Caco-2 (cell line): ENCODE data around the gene RPS14. TPM values are rescaled to one million over a fixed set of nuclear protein-coding genes. Genes with fewer than 3 reads are reported as not detected.

Experiments
- BruUV-seq: library from RNA; stranded (reverse); fragments of 400-500 nt; replicated peaks from 2 replicates; lab custom pipeline; 2021; lab: Mats Ljungman, UMichigan
- CTCF ChIA-PET: fragments of 300-600 bp; sonication (Branson Sonifier 250); formaldehyde crosslinking; loops from one replicate; lab custom pipeline; 2022; ENCODE audit warnings: antibody characterized with exemption; lab: Charles Lee
- POLR2A ChIA-PET: fragments of 300-600 bp; sonication (Branson Sonifier 250); formaldehyde crosslinking; loops from one replicate; lab custom pipeline; 2022; ENCODE audit warnings: antibody characterized with exemption; lab: Charles Lee
- DNase-seq, 2 experiments: peaks; one replicate each; pipeline versions ENCODE4 v3.0.0 to v3.0.0-alpha.2; 2020 to 2022
- H3K27me3 ChIP-seq: replicated peaks from 2 replicates; pipeline ENCODE4 v1.6.0; 2011; ENCODE audit warnings: low read length; ENCODE audit not compliant: control insufficient read depth, insufficient read depth
- H3K36me3 ChIP-seq: 2 replicates; pipeline ENCODE4 v1.5.1; 2011; ENCODE audit warnings: low read length; ENCODE audit not compliant: control insufficient read depth, insufficient read depth
- H3K4me1 ChIP-seq: fragments of 250-450 bp; sonication (Bioruptor Pico); 2 replicates; pipeline ENCODE4 v1.5.1; 2020; ENCODE audit warnings: mild to moderate bottlenecking
- H3K4me3 ChIP-seq: 2 replicates; pipeline ENCODE4 v1.5.1; 2011; ENCODE audit warnings: low read depth, mild to moderate bottlenecking, control low read depth, low read length
- H3K9me3 ChIP-seq: fragments of 250-450 bp; sonication (Bioruptor Pico); 2 replicates; pipeline ENCODE4 v1.5.1; 2020; ENCODE audit warnings: mild to moderate bottlenecking, moderate library complexity
- H3K27ac Mint-ChIP-seq: one replicate; pipeline ENCODE4 v1.8.0; 2022; ENCODE audit warnings: mixed read lengths; ENCODE audit not compliant: unreplicated experiment
- H3K27me3 Mint-ChIP-seq: one replicate; pipeline ENCODE4 v1.8.0; 2022; ENCODE audit warnings: mixed read lengths; ENCODE audit not compliant: insufficient read depth, unreplicated experiment
- H3K36me3 Mint-ChIP-seq: one replicate; pipeline ENCODE4 v1.8.0; 2022; ENCODE audit warnings: mild to moderate bottlenecking, mixed read lengths; ENCODE audit not compliant: insufficient read depth, unreplicated experiment
- H3K4me1 Mint-ChIP-seq: one replicate; pipeline ENCODE4 v1.8.0; 2022; ENCODE audit warnings: low read depth, mixed read lengths; ENCODE audit not compliant: unreplicated experiment
- H3K4me3 Mint-ChIP-seq: one replicate; pipeline ENCODE4 v1.8.0; 2022; ENCODE audit warnings: mild to moderate bottlenecking, moderate library complexity, mixed read lengths; ENCODE audit not compliant: unreplicated experiment
- H3K9me3 Mint-ChIP-seq: one replicate; pipeline ENCODE4 v1.8.0; 2022; ENCODE audit warnings: mixed read lengths; ENCODE audit not compliant: unreplicated experiment
- CTCF ChIP-seq, 2 experiments: fragments of 200-600 bp in 1 of 2; IDR thresholded peaks; 1 replicate in 1 of 2; 2 replicates in 1 of 2; pipeline versions ENCODE4 v1.5.1 to v1.8.0; 2011 to 2022; ENCODE audit warnings: antibody characterized with exemption in 1 of 2, control low read depth in 1 of 2, inconsistent platforms in 1 of 2, low read depth in 1 of 2, low read length in 1 of 2, mild to moderate bottlenecking in 1 of 2, moderate library complexity in 1 of 2; ENCODE audit not compliant: insufficient read depth in 1 of 2, severe bottlenecking in 1 of 2, unreplicated experiment in 1 of 2
- intact Hi-C: fragments of 100-400 bp; cut with micrococcal nuclease; formaldehyde crosslinking; loops from one replicate; pipeline ENCODE4 v1.10.0; 2022; ENCODE audit not compliant: unreplicated experiment
- total RNA-seq: library from RNA; stranded (reverse); gene quantifications from 2 replicates; pipeline ENCODE4 v1.2.3, GENCODE V29; 2022

Gene RPS14
- total RNA-seq, 1 experiment from 2014 or later, result 2,300 TPM

- no peaks in the 10 kb centered on the region for H3K9me3 Mint-ChIP-seq
Measured at GRCh38 chr5:150400316-150401075, 49.0 kb downstream of the RPS14 start.

GRCh38 chr5:150399524-150400211 lies 49.9 kb downstream of the RPS14 start:
- POLR2A ChIA-PET, result no interaction called here
- no peak for DNase-seq
- no peak for TF ChIP-seq CTCF (IDR thresholded peaks at IDR 0.05; ENCODE audit: insufficient read depth in 1 of 2, low read depth in 1 of 2, low read length in 1 of 2, severe bottlenecking in 1 of 2, unreplicated experiment in 1 of 2)
- no peak overlapping the region for H3K4me3 ChIP-seq
- Mint-ChIP-seq H3K36me3 (peaks cover 63% of the 10 kb centered on the region), H3K27ac (no peak overlapping the region), H3K27me3 (no peaks in the 10 kb centered on the region), H3K4me3 (no peak overlapping the region), H3K4me1 (no peaks in the 10 kb centered on the region), H3K9me3 (no peaks in the 10 kb centered on the region)
- no peaks in the 10 kb centered on the region for H3K9me3 ChIP-seq
- H3K4me1 ChIP-seq, result no peaks in the 10 kb centered on the region
- CTCF ChIA-PET, result interaction anchor here (1.2 to 1.4 kb wide), 2 partner anchors 11 to 14 kb away, joined by 3 read pairs; no protein-coding TSS in a partner anchor
- intact Hi-C loops, result no loop called here
- no peaks in the 10 kb centered on the region for H3K27me3 ChIP-seq
- BruUV-seq, result no TSS peak
- peaks cover 7% of the 10 kb centered on the region for H3K36me3 ChIP-seq

More at GRCh38 chr5:150400316-150401075, 49.0 kb downstream of the RPS14 start:
- no peaks in the 10 kb centered on the region for H3K9me3 ChIP-seq
- H3K27me3 ChIP-seq, result no peaks in the 10 kb centered on the region
- intact Hi-C loops, result no loop called here
- Mint-ChIP-seq H3K4me1 (no peaks in the 10 kb centered on the region), H3K36me3 (peaks cover 62% of the 10 kb centered on the region), H3K27me3 (no peaks in the 10 kb centered on the region), H3K4me3 (no peak overlapping the region), H3K27ac (peak overlapping the region; percentile 68)
- H3K36me3 ChIP-seq, result peaks cover 7% of the 10 kb centered on the region
- DNase-seq, result no peak
- no peak for TF ChIP-seq CTCF (IDR thresholded peaks at IDR 0.05; ENCODE audit: insufficient read depth in 1 of 2, low read depth in 1 of 2, low read length in 1 of 2, severe bottlenecking in 1 of 2, unreplicated experiment in 1 of 2)
- BruUV-seq, result no TSS peak
- ChIA-PET POLR2A (no interaction called here), CTCF (interaction anchor here (1.4 kb wide), 1 partner anchor 10 kb away, joined by 3 read pairs; no protein-coding TSS in a partner anchor)
- no peak overlapping the region for H3K4me3 ChIP-seq
- no peaks in the 10 kb centered on the region for H3K4me1 ChIP-seq

GRCh38 chr5:150398722-150399523 lies 50.6 kb downstream of the RPS14 start:
- Histone ChIP-seq H3K4me1 (no peaks in the 10 kb centered on the region), H3K36me3 (peaks cover 7% of the 10 kb centered on the region), H3K4me3 (no peak overlapping the region), H3K27me3 (no peaks in the 10 kb centered on the region), H3K9me3 (no peaks in the 10 kb centered on the region)
- CTCF ChIA-PET, result interaction anchor here (0.8 to 2.5 kb wide), 4 partner anchors 12 to 51 kb away, joined by 3 to 17 read pairs (median 3); no protein-coding TSS in a partner anchor
- H3K36me3 Mint-ChIP-seq, result peaks cover 69% of the 10 kb centered on the region
- no TSS peak for BruUV-seq
- no peaks in the 10 kb centered on the region for H3K27me3 Mint-ChIP-seq
- H3K4me3 Mint-ChIP-seq, result no peak overlapping the region
- H3K9me3 Mint-ChIP-seq, result no peaks in the 10 kb centered on the region
- H3K4me1 Mint-ChIP-seq, result no peaks in the 10 kb centered on the region
- intact Hi-C loops, result no loop called here
- DNase-seq, result peak in 1 of 2 experiments; percentile 30
- POLR2A ChIA-PET, result no interaction called here
- peak; percentile 18 to 22 for TF ChIP-seq CTCF (IDR thresholded peaks at IDR 0.05; ENCODE audit: insufficient read depth in 1 of 2, low read depth in 1 of 2, low read length in 1 of 2, severe bottlenecking in 1 of 2, unreplicated experiment in 1 of 2)
- H3K27ac Mint-ChIP-seq, result no peak overlapping the region
